Erythroblast (primary cell): Measurements from ENCODE around the gene PTGFRN.

Experiments used
- GATA1 ChIP-seq: IDR thresholded peaks from 2 replicates; pipeline ENCODE4 v1.6.1; 2011; ENCODE audit warnings: low read depth, mild to moderate bottlenecking, control low read depth, low read length, moderate library complexity
- POLR2A ChIP-seq: IDR thresholded peaks from 2 replicates; pipeline ENCODE4 v1.6.1; 2011; ENCODE audit warnings: mild to moderate bottlenecking, low read length

- no peak for TF ChIP-seq POLR2A
- no peak for TF ChIP-seq GATA1
Measured at GRCh38 chr1:116961606-116962005, 51.9 kb downstream of the PTGFRN start.
